ENCODE data around the gene C1QTNF9B.

The C1QTNF9B gene

DNA sequence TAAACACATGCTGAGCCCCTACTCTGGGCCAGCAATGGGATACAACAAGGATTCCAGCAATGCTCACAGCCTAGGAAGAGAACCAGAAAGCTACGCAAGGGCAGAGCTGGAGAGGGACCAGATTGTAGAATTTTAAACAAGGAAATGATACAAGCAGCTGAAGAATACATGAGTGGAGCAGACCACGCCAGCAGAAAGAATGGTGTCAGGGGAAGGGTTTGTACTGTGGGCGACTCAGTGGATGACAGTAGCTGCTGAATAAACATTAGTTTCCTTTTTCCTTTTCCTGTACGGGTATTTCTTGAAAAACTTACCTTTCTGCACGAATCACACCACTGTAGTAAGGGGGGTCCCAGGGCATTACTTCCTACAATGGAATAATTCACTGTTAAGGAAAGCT lies 38.8 kb downstream of the C1QTNF9B start:
- no peak for DNase-seq (ENCODE audit: low read depth)

DNA sequence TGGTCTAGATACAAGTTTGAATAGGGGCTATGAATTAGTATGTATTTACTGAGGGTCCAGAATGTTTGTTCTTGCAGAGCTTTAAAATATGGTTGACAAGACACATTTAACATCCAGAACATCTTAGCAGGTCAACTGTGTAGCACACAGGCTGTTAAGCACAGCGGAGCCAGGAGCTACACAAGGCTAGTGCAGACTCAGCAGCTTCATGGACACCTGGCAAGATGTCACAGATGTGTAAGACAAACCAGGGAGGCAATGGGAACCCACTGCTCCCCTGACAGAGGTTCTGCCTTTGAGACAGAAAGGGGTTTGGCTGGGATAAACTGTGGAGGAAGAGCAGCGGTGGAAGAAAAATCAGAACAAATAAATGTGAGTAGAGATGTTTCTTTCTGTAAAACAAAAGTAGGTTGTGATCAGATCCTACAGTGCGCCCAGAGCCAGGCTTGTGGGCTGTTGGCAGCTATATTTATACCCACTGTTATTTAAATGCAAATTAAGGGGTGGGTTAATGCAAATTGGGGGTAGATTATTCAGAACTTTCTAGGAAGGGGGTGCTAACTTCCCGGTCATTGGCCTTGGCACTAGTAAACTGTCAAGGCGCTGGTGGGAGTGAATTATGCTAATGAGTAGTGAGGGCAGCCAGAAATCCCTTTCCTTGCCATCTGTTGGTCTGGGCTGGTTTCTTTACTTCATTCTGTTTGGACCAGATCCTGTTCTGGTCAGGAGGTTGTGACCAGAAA lies 41.1 kb downstream of the C1QTNF9B start:
- no peak for DNase-seq (ENCODE audit: low read depth)

DNA sequence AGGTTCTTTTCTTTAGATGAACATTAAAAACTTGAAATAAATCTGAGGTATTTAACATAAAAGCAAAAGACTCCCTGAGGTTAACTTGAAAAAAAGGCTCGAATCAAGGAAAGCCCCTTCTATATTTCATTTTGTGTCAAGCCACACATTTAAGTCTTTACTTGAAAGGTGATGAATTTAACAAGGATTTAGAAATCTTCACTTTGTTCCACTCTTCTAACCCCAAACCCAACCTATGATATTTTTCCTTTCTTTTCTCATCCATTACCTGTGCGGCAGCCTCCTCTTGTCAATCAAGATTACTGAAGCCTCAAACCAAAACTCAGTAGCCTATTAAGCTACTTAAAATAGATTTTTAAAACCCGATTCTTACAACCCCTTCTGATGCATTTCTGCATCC lies 41.9 kb downstream of the C1QTNF9B start:
- no peak for DNase-seq (ENCODE audit: low read depth)

DNA sequence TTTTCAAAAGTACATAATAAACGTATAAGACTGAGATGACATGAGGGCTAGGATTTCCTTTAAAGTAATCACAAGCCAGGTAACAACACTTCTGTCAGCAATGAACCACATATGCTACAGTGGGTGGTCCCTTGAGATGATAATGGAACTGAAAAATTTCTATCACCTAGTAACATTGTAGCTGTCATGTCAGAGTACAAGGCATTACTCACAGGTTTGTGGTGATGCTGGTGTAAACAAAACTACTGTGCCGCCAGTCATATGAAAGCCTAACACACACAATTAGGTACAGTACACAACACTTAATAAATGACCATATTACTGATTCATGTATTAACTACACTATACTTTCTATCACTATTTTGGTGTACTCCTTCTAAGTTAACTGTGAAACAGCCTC lies 45.0 kb downstream of the C1QTNF9B start:
- no peak for DNase-seq (ENCODE audit: low read depth)

DNA sequence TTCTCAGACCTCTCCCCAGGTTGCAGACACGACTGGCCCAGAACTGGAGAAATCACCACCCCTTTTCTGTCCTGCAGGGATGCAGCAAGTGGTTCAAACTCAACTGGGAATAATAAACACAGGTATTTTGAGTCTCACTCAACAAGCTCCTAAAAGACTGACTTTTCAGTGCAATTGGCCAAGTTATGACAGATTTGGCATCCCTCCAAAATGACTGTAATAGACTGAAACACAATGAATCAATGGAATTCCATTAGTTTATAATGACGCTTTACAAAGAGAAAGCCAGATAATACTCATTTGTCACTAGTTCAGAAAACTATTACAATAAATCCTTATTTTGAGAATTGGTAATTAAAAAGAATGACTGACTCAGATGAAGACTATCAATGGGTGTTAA lies 46.2 kb downstream of the C1QTNF9B start:
- no peak for DNase-seq (ENCODE audit: low read depth)

DNA sequence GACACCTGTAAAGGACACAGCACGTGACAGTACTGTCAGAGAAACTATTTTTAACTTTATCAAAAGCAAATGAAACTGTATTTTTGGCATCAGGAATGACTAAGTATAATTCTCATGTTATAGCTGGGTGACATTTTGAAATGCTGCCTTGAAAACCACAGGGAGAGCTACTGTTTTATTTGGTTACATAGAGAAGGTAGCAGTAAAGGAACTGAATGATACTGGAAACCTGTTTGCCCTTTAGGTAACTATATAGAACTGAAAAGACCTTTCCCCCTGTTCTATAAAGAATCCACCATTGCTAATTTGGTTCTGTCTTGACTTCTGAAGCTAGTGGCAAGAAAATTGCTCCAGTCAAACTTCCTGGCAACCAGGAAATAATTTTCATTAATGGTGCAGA lies 47.2 kb downstream of the C1QTNF9B start:
- no peak for DNase-seq (ENCODE audit: low read depth)

DNA sequence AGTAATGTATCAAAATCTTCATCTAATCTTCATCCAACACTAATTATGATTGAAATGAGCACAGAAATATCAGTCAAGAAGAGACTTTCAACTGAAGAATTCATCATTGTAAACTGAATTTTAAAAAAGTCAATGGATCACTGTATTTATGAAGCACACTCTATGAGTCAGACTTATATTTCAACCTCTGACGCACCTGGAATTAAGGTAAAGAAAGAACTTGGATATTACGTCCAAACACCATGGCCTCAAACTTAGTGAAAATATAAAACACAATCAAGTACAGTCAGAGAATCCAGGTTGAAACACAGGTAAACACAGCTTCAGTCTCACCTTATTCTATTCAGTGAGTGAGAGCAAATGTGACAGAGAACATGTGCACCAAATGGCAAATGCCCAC lies 47.6 kb downstream of the C1QTNF9B start:
- DNase-seq (ENCODE audit: low read depth), result no peak

DNA sequence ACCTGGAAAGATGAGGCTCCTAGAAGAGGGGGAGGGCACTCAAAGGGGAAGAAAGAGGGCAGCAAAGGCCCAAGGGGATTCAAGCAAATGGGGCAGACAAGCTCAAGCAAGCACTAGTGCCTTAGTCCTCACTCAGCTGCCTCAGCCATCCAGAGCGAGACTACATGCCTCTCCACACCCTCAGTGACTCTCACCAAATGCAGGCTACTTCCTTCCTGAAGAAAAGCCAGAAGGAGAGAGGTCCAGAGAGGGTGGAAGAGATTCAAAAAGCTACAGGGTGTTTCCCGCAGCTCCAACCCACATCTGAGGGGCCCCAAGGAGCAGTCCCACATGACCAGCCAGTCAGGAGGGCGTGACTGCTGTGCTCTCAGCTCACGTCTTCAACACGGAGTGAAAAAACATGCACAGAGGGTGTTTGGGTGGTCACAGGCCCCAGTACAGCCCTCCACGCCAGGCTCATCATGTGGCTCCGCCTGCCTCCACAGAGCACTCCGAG lies 48.6 kb downstream of the C1QTNF9B start:
- DNase-seq (ENCODE audit: low read depth), result no peak

DNA sequence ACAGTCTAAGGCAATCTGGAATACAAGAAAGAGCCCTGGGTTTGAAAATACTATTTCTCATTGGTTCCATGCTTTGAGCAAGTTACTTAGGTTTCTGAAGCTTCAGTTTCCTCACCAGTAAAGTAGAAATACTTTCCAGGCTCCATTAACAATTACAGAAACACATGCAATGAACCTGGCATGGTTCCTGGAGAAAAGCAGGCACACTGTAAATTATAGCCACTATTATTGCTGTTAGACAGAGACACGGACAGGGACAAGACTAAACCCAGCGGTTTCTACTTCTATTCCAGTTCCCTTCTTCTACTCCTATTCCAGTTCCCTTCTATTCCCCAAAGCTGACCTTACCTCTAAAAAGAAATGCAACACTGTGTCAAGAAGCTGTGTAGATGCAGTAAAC lies 49.3 kb downstream of the C1QTNF9B start:
- DNase-seq (ENCODE audit: low read depth), result peak; percentile 49

DNA sequence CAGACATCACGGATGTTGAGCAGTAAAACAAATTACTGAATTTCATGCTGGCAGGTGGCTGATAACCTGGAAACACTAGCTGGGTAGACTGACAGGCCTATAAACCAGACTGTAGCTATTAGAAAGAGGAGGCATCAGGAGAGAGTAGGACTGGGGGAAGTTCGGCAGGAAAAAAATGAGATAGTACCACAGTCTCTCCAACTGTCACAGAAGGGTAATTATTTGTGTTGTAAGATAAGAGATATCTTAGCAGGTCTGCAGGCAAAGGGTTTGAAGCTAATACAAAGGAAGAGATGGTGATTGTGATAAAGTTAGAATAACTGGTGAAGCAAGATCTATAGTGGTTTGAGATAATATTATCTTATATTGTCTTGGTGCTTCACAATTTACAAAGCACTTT lies 49.8 kb downstream of the C1QTNF9B start:
- no peak for DNase-seq (ENCODE audit: low read depth)

DNA sequence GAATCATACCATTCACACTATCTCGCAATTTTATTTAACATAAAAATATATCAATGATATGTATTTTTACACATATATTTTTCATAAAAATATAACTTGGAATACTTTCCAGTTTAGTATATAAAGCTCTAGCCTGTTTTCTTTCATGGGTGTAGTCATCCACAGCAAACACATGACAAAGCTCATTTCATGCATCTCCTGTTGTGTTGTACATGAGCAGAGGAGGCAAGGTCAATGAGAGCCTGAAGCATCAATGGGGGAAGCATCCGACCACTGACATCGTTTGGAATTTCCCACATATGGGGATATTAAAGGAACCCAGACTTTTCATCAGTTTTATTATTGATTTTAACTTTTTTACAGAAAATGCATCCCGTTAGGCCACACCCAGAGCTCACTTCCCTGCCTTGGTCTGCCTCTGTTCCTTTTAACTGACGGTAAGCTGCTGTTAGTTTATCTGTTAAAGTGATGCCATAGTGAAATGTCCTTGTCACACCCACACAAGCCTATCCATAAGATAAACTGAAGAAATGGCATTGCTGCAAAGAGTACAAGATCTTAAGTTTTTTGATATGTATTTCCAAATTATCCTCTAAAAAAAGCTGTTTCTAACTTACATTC lies 52.1 kb downstream of the C1QTNF9B start:
- DNase-seq (ENCODE audit: low read depth), result no peak

DNA sequence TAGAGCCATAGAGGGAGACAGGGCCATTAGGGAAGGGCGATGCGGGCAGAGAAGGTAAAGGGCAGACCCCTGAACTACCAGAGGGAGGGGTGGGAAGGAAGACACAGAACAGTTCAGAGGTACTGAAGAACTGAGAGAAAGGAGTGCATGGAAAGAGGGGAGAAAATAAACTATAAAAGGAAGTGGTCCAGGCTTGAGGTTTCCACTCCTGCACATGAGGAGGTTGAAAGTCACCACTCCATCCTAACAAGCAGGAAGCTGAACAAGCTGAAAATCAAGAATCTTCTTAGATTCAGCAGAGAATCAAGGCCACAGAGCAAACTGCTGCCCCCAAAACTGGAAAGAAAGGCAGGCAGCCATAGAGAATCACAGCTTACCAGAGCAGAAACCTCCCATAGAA lies 53.2 kb downstream of the C1QTNF9B start:
- no peak for DNase-seq (ENCODE audit: low read depth)

DNA sequence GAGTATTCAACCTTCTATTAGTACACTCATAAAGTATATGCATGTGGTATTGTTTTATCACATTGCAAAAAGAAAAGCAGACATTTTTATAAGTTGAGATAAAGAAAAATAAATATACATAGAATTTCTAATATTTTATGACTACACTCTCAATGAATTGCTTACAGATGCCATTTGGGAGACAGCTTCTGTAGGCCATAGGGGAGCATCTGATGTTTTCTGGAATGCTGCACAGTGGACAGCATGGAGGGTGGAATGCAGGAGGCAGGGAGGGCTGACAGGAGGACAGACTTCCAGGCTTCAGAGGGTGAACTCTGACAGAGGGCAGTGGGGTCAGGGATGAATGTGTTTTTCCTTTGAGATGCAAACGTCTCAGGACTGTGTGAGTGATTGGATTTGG lies 53.9 kb downstream of the C1QTNF9B start:
- no peak for DNase-seq (ENCODE audit: low read depth)

DNA sequence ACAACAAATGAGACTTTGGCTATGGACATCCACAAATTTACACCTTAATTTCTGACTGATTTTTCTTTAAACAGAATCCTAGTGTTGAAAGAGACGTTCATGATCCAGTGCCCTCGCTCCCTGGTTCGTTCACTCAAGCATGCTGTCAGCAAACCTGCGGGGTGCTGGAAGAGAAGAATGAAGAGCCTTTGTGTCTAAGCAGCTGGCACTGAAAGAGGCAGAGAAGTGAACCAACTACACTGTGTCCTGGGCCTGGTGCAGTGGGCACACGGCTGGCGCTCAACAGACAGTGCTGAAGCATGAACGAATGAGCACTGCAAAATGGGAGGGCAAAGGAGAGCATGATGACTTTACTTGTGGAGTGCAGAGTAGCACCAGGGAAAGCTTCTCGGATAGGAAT lies 54.9 kb downstream of the C1QTNF9B start:
- no peak for DNase-seq (ENCODE audit: low read depth)

Measured in GM04504 (cell line).